A673 (cell line): ENCODE results near the gene GNG14.

Source experiments
- EZH2 ChIP-seq: fragments of 200-600 bp; sonication (generic); IDR thresholded peaks from 2 replicates; pipeline ENCODE4 v1.6.1; 2017; ENCODE audit warnings: borderline replicate concordance, low read depth, mild to moderate bottlenecking, mixed read lengths, antibody characterized with exemption, low read length; ENCODE audit not compliant: poor library complexity, severe bottlenecking
- TF ChIP-seq, protein P1 (sequence below): fragments of 300-800, 200-600 bp; sonication (generic); conservative IDR thresholded peaks from 2 replicates; pipeline ENCODE4 v1.5.1; 2017; ENCODE audit warnings: low read depth, mild to moderate bottlenecking, antibody characterized with exemption, low read length, moderate library complexity, mixed read lengths

DNA sequence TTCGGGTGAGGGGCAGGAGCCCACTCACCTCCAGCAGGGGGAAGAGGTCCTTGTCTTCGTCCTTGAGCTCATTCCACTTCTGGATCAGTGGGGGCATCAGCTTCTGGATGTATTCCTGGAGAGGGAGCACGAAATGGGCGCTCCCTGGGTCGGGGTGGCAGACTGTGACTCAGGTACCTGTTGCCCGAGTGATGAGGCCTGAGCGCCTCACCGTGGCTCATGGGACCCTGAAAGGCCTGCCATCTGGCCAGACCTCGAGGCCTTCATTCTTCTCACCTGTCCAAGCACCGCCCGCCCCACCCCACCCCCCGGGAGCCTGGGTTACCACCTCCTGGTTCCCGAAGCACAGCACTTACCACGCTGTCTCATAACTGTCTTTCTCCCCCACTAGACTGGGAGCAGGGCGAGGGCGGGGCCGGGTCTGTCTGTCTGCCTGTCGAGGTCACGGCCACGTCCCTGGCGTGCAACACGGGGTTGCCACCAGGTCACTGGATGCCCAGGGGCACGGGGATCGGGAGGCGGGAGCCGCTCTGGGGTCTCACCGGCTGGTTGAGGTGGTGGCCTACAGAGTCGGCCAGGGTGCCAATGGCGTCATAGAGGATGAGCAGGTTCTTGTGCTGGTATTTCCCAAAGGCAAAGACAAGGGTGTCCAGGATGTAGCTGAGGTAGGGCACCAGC, 18.0 kb downstream of the GNG14 start:
- TF ChIP-seq, protein P1, sequence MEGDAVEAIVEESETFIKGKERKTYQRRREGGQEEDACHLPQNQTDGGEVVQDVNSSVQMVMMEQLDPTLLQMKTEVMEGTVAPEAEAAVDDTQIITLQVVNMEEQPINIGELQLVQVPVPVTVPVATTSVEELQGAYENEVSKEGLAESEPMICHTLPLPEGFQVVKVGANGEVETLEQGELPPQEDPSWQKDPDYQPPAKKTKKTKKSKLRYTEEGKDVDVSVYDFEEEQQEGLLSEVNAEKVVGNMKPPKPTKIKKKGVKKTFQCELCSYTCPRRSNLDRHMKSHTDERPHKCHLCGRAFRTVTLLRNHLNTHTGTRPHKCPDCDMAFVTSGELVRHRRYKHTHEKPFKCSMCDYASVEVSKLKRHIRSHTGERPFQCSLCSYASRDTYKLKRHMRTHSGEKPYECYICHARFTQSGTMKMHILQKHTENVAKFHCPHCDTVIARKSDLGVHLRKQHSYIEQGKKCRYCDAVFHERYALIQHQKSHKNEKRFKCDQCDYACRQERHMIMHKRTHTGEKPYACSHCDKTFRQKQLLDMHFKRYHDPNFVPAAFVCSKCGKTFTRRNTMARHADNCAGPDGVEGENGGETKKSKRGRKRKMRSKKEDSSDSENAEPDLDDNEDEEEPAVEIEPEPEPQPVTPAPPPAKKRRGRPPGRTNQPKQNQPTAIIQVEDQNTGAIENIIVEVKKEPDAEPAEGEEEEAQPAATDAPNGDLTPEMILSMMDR, result no peak
- no peak for TF ChIP-seq EZH2
